ENCODE data around the gene PDE9A. TPM values are rescaled to one million over a fixed set of nuclear protein-coding genes. Genes with fewer than 3 reads are reported as not detected.

The PDE9A gene
- total RNA-seq, 1 experiment from 2014 or later = 31.9 TPM

GRCh38 chr21:42641311-42642218 is 11.9 kb upstream of the PDE9A start:
- H2AFZ ChIP-seq (ENCODE audit: low read length) = no peak overlapping the region
- H4K91ac ChIP-seq (ENCODE audit: insufficient read length, low read depth, low read length) = no peak overlapping the region

More at GRCh38 chr21:42641311-42642218, 11.9 kb upstream of the PDE9A start:
- Histone ChIP-seq H3K27ac (ENCODE audit: insufficient read length, low read depth, low read length) (no peak overlapping the region), H2BK5ac (ENCODE audit: insufficient read length, low read length) (no peak overlapping the region), H2AK5ac (ENCODE audit: insufficient read length, low read length) (no peak overlapping the region), H2BK120ac (ENCODE audit: low read depth, low read length, poor library complexity, severe bottlenecking) (no peak overlapping the region), H3T11ph (ENCODE audit: low read length) (no peak overlapping the region), H3K9ac (ENCODE audit: extremely low read depth, insufficient read length, low read length) (no peak overlapping the region), H4K8ac (replicated peaks; ENCODE audit: insufficient read length, low read depth, low read length) (no peak overlapping the region), H4K20me1 (ENCODE audit: control insufficient read depth, insufficient read depth, insufficient read length) (no peaks in the 10 kb centered on the region), H4K5ac (ENCODE audit: insufficient read length, low read depth, low read length) (no peak overlapping the region), H2BK12ac (ENCODE audit: insufficient read length, low read depth, low read length) (no peak overlapping the region), H3K23ac (ENCODE audit: insufficient read length, low read depth, low read length) (no peak overlapping the region), H3K56ac (ENCODE audit: insufficient read length, low read depth, low read length) (no peak overlapping the region), H2BK20ac (ENCODE audit: low read depth, low read length, poor library complexity, severe bottlenecking) (no peak overlapping the region), H3K27me3 (ENCODE audit: insufficient read depth, low read length) (no peaks in the 10 kb centered on the region), H3K23me2 (ENCODE audit: insufficient read length, low read depth, low read length, poor library complexity, severe bottlenecking) (no peaks in the 10 kb centered on the region), H3K79me2 (ENCODE audit: insufficient read depth, low read length) (no peaks in the 10 kb centered on the region), H3K79me1 (ENCODE audit: insufficient read depth, low read depth, low read length, poor library complexity, severe bottlenecking) (no peaks in the 10 kb centered on the region), H3K14ac (ENCODE audit: insufficient read depth, low read length) (no peak overlapping the region), H3K9me3 (ENCODE audit: control insufficient read depth, low read depth, low read length) (no peaks in the 10 kb centered on the region), H3K4me2 (ENCODE audit: insufficient read depth, insufficient read length, low read length) (no peak overlapping the region), H3K4ac (ENCODE audit: low read depth, low read length) (no peak overlapping the region), H2BK15ac (ENCODE audit: low read depth, low read length) (no peak overlapping the region), H3K18ac (ENCODE audit: insufficient read length, low read depth, low read length) (no peak overlapping the region), H3K4me1 (ENCODE audit: insufficient read depth, low read length) (0 out of 2 replicates have a peak, but pooled peaks cover 3% of the 10 kb centered on the region)
- Mint-ChIP-seq H3K36me3 (ENCODE audit: insufficient read depth in 1 of 3, low read depth in 3 of 3) (no peaks in the 10 kb centered on the region), H3K4me1 (peaks cover 17 to 34% of the 10 kb centered on the region in 2 experiments), H3K4me3 (no peak overlapping the region; a peak in 2 of 5 replicates), H3K27me3 (ENCODE audit: low read depth) (peaks cover 34% of the 10 kb centered on the region), H3K27ac (peak overlapping the region in 1 of 3 experiments; percentile 88; a peak in 1 of 7 replicates), H3K9me3 (peaks cover 0 to 2% of the 10 kb centered on the region in 2 experiments; a peak in 1 of 5 replicates)
- DNase-seq = no peak
- TF ChIP-seq, protein P1, sequence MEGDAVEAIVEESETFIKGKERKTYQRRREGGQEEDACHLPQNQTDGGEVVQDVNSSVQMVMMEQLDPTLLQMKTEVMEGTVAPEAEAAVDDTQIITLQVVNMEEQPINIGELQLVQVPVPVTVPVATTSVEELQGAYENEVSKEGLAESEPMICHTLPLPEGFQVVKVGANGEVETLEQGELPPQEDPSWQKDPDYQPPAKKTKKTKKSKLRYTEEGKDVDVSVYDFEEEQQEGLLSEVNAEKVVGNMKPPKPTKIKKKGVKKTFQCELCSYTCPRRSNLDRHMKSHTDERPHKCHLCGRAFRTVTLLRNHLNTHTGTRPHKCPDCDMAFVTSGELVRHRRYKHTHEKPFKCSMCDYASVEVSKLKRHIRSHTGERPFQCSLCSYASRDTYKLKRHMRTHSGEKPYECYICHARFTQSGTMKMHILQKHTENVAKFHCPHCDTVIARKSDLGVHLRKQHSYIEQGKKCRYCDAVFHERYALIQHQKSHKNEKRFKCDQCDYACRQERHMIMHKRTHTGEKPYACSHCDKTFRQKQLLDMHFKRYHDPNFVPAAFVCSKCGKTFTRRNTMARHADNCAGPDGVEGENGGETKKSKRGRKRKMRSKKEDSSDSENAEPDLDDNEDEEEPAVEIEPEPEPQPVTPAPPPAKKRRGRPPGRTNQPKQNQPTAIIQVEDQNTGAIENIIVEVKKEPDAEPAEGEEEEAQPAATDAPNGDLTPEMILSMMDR (conservative IDR thresholded peaks at IDR 0.05) = no peak
- WGBS (ENCODE audit: extremely low coverage, insufficient read length, low lambda C conversion rate) = no CpG with 5 or more reads among the region's 24 CpGs
